GM23338 (cell line): ENCODE data around the gene DLST. TPM values are rescaled to one million over a fixed set of nuclear protein-coding genes. Genes with fewer than 3 reads are reported as not detected.

Experiments
- ATAC-seq: fragments of 200-7000 bp; cut with Tn5 transposase; 3 replicates; pipeline ENCODE4 v1.9.1; 2020
- DNase-seq: peaks from one replicate; pipeline ENCODE4 v3.0.0-alpha.2; 2015; ENCODE audit warnings: low spot score
- H2AFZ ChIP-seq: fragments of 200-600 bp; sonication (generic); 2 replicates; pipeline ENCODE4 v1.8.0; 2016; ENCODE audit warnings: antibody characterized with exemption, mild to moderate bottlenecking, moderate library complexity
- H3F3A ChIP-seq: fragments of 200-600 bp; sonication (generic); replicated peaks from 2 replicates; pipeline ENCODE4 v1.8.0; 2017; ENCODE audit warnings: antibody characterized with exemption, mixed run types, low read depth
- H3K27ac ChIP-seq: fragments of 200-600 bp; sonication (generic); 2 replicates; pipeline ENCODE4 v1.6.1; 2016; ENCODE audit warnings: low read depth
- H3K27me3 ChIP-seq: fragments of 200-600 bp; sonication (generic); 2 replicates; pipeline ENCODE4 v1.8.0; 2016; ENCODE audit warnings: mild to moderate bottlenecking, mixed run types, moderate library complexity; ENCODE audit not compliant: insufficient read depth
- H3K36me3 ChIP-seq: fragments of 200-600 bp; sonication (generic); 2 replicates; pipeline ENCODE4 v1.8.0; 2016; ENCODE audit warnings: mild to moderate bottlenecking; ENCODE audit not compliant: insufficient read depth
- H3K4me1 ChIP-seq: fragments of 200-600 bp; sonication (generic); 2 replicates; pipeline ENCODE4 v1.8.0; 2016; ENCODE audit warnings: mild to moderate bottlenecking, moderate library complexity; ENCODE audit not compliant: insufficient read depth
- H3K4me2 ChIP-seq: fragments of 200-600 bp; sonication (generic); 2 replicates; pipeline ENCODE4 v1.7.1; 2017; ENCODE audit warnings: mixed run types
- H3K4me3 ChIP-seq: fragments of 200-600 bp; sonication (generic); 2 replicates; pipeline ENCODE4 v1.6.1; 2016; ENCODE audit warnings: mixed run types
- H3K79me2 ChIP-seq: fragments of 200-600 bp; sonication (generic); replicated peaks from 2 replicates; pipeline ENCODE4 v1.8.0; 2017; ENCODE audit warnings: mild to moderate bottlenecking; ENCODE audit not compliant: insufficient read depth
- H3K9me2 ChIP-seq: fragments of 200-600 bp; sonication (generic); 2 replicates; pipeline ENCODE4 v1.8.0; 2017; ENCODE audit not compliant: insufficient read depth
- H4K20me1 ChIP-seq: fragments of 200-600 bp; sonication (generic); replicated peaks from 2 replicates; pipeline ENCODE4 v1.8.0; 2017; ENCODE audit warnings: mild to moderate bottlenecking; ENCODE audit not compliant: insufficient read depth
- H3K27ac Mint-ChIP-seq: 2 replicates; pipeline ENCODE4 v1.8.0; 2020; ENCODE audit warnings: inconsistent platforms, mild to moderate bottlenecking, moderate library complexity, mixed read lengths
- H3K27me3 Mint-ChIP-seq: 3 replicates; pipeline ENCODE4 v1.8.0; 2022; ENCODE audit warnings: low read depth, mild to moderate bottlenecking, moderate library complexity, mixed read lengths, inconsistent platforms; ENCODE audit not compliant: insufficient read depth, poor library complexity
- H3K36me3 Mint-ChIP-seq: 3 replicates; pipeline ENCODE4 v1.8.0; 2021; ENCODE audit warnings: low read depth, mild to moderate bottlenecking, inconsistent platforms, moderate library complexity, mixed read lengths
- H3K4me1 Mint-ChIP-seq: 3 replicates; pipeline ENCODE4 v1.8.0; 2020; ENCODE audit warnings: mild to moderate bottlenecking, inconsistent platforms, mixed read lengths
- H3K4me3 Mint-ChIP-seq: 3 replicates; pipeline ENCODE4 v1.8.0; 2021; ENCODE audit warnings: moderate library complexity, mild to moderate bottlenecking, inconsistent platforms, mixed read lengths
- H3K9me3 Mint-ChIP-seq: 3 replicates; pipeline ENCODE4 v1.8.0; 2020; ENCODE audit warnings: moderate library complexity, mild to moderate bottlenecking, inconsistent platforms, mixed read lengths
- CTCF ChIP-seq, 2 experiments: fragments of 200-600 bp in 1 of 2; sonication (generic) in 1 of 2; conservative IDR thresholded peaks; 2 replicates each; pipeline versions ENCODE4 v1.5.1 to v1.6.1; 2016 to 2017; ENCODE audit warnings: antibody characterized with exemption in 2 of 2, low read depth in 2 of 2, mild to moderate bottlenecking in 2 of 2, moderate library complexity in 1 of 2
- ETS1 ChIP-seq: IDR thresholded peaks from 2 replicates; pipeline ENCODE4 v1.6.1; 2016; ENCODE audit warnings: antibody characterized with exemption
- EZH2 ChIP-seq: fragments of 200-600 bp; sonication (generic); IDR thresholded peaks from one replicate; pipeline ENCODE4 v1.8.0; 2017; ENCODE audit warnings: antibody characterized with exemption, mild to moderate bottlenecking, low read depth; ENCODE audit not compliant: unreplicated experiment
- EZH2phosphoT487 ChIP-seq: fragments of 200-600 bp; sonication (generic); IDR thresholded peaks from one replicate; pipeline ENCODE4 v1.8.1; 2018; ENCODE audit warnings: antibody characterized with exemption; ENCODE audit not compliant: unreplicated experiment
- JUNB ChIP-seq: IDR thresholded peaks from one replicate; pipeline ENCODE4 v1.6.1; 2016; ENCODE audit warnings: antibody characterized with exemption; ENCODE audit not compliant: unreplicated experiment
- POLR2AphosphoS5 ChIP-seq: IDR thresholded peaks from 2 replicates; pipeline ENCODE4 v1.6.1; 2016; ENCODE audit warnings: antibody characterized with exemption, low read depth
- REST ChIP-seq: IDR thresholded peaks from one replicate; pipeline ENCODE4 v1.6.1; 2018; ENCODE audit warnings: antibody characterized with exemption; ENCODE audit not compliant: unreplicated experiment
- STAT1 ChIP-seq: IDR thresholded peaks from one replicate; pipeline ENCODE4 v1.6.1; 2016; ENCODE audit warnings: antibody characterized with exemption; ENCODE audit not compliant: unreplicated experiment
- ZNF114 ChIP-seq: fragments of 250-450 bp; sonication (Bioruptor Pico); IDR thresholded peaks from 2 replicates; pipeline ENCODE4 v1.5.0; 2020; ENCODE audit warnings: mild to moderate bottlenecking, moderate library complexity
- ZNF331 ChIP-seq: fragments of 250-450 bp; sonication (Bioruptor Pico); IDR thresholded peaks from 2 replicates; pipeline ENCODE4 v1.5.0; 2020; ENCODE audit warnings: low read depth, mild to moderate bottlenecking, moderate library complexity
- polyA plus RNA-seq: library from polyadenylated mRNA; unstranded; fragments of >200 nt; fragmentation: Nextera tagmentation; extraction: Ambion mirVana; gene quantifications from 2 replicates; pipeline ENCODE4 v1.2.1, GENCODE V29; 2016
- total RNA-seq: library from RNA; depleted of rRNA; stranded (reverse); fragments of >200 nt; shearing (Covaris generic); gene quantifications from 2 replicates; pipeline ENCODE4 v1.2.3, GENCODE V29; 2014

Gene DLST
- total and polyA plus RNA-seq, 2 experiments from 2014 or later, result 11.2 to 106 TPM

- TF ChIP-seq REST, result no peak
- TF ChIP-seq POLR2AphosphoS5, result no peak
- TF ChIP-seq STAT1, result no peak
- TF ChIP-seq ZNF331, result no peak
- TF ChIP-seq CTCF (conservative IDR thresholded peaks at IDR 0.05; ENCODE audit: low read depth in 2 of 2), result no peak
- TF ChIP-seq EZH2, result no peak
- no peak for TF ChIP-seq JUNB
These were observed 37.9 kb downstream of the DLST start (continued) for GRCh38 chr14:74919421-74920165.

GRCh38 chr14:74920281-74920680, 38.6 kb downstream of the DLST start:
- H3K36me3 ChIP-seq, result no peaks in the 10 kb centered on the region
- H3F3A ChIP-seq, result no peaks in the 10 kb centered on the region
- H2AFZ ChIP-seq, result no peak overlapping the region
- Mint-ChIP-seq H3K36me3 (peaks cover 5% of the 10 kb centered on the region; the same call in 1 of the 3 replicates), H3K27ac (no peak overlapping the region), H3K9me3 (no peaks in the 10 kb centered on the region), H3K4me3 (no peak overlapping the region), H3K4me1 (peaks cover 7% of the 10 kb centered on the region), H3K27me3 (peaks cover 3% of the 10 kb centered on the region)
- H3K27ac ChIP-seq, result no peak overlapping the region
- no peak overlapping the region for H3K4me3 ChIP-seq
- H3K27me3 ChIP-seq, result no peaks in the 10 kb centered on the region
- H3K79me2 ChIP-seq, result no peaks in the 10 kb centered on the region
- DNase-seq, result no peak
- no peaks in the 10 kb centered on the region for H3K9me2 ChIP-seq
- ATAC-seq, result no peak
- H3K4me1 ChIP-seq, result peaks cover 6% of the 10 kb centered on the region; the same call in 1 of the 2 replicates
- H4K20me1 ChIP-seq, result no peaks in the 10 kb centered on the region
- H3K4me2 ChIP-seq, result no peak overlapping the region
- TF ChIP-seq ETS1, result no peak
- TF ChIP-seq EZH2, result no peak
- no peak for TF ChIP-seq ZNF114
- TF ChIP-seq REST, result no peak
- TF ChIP-seq EZH2phosphoT487, result no peak
